ENCODE results near the gene ZBTB34. TPM values are rescaled to one million over a fixed set of nuclear protein-coding genes. Genes with fewer than 3 reads are reported as not detected.
A peak's percentile ranks its signal among the peaks of the same experiment; 100 is the strongest.

The ZBTB34 gene
- polyA plus RNA-seq, 6 donors from 2014 or later = 1.5 to 2.5 (median 1.7) TPM; not detected in 1

DNA sequence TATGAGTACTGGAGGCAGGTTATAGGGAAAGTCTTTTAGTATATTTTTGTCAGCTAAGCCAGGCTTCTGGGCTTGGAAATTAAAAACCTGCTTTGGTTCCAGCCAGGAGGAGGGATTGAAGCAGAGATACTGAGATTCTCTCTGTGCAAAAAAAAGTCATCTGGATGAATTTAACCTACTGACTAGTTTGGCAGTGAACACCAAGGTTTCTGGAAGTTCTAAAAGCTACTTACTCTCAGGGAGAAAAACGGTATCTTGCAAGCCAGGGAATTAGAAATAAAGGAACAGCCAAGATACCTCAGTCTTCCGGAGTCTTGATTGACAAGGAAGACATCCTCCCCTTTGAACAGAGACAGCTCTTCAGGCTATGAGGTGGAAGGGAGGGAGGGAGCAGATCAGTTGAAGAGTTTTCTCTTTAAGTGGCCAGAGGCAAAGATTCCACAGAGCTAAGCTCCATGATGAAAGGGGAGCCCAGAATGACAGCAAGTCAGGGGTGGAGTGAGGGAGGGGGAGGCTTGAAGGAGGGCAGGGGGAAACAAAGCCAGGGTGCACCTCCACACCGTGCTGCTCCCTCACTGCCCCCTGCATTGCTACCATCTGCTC lies 8.3 kb upstream of the ZBTB34 start:
- Mint-ChIP-seq H3K9me3 (no peaks in the 10 kb centered on the region), H3K4me1 (peaks cover 0 to 5% (median 0%) of the 10 kb centered on the region in 3 donors), H3K36me3 (no peaks in the 10 kb centered on the region), H3K27ac (no peak overlapping the region), H3K27me3 (peaks cover 24 to 58% (median 50%) of the 10 kb centered on the region in 3 donors), H3K4me3 (no peak overlapping the region)
- DNase-seq (no peak), ATAC-seq (ENCODE audit: low read depth in 2 of 2) (no peak)

DNA sequence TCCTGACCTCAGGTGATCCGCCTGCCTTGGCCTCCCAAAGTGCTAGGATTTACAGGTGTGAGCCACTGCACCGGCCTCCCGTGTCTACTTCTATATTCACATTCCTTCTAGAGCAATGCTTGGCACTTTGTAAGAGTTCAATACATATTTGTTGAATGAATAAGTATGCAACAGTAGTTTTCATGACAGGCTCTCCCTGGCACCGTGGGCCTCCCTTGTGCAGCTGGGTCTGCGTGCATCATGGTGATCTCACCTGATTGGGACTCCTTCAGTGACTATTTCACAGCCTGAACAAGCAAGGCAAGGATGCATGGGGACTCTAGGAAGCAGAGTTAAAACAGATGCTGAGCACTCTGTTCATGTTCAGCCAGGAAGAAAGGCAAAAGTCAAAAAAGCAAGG lies 6.8 kb upstream of the ZBTB34 start:
- Mint-ChIP-seq H3K36me3 (no peaks in the 10 kb centered on the region), H3K27ac (no peak overlapping the region), H3K9me3 (no peaks in the 10 kb centered on the region), H3K4me3 (no peak overlapping the region), H3K4me1 (no peaks in the 10 kb centered on the region), H3K27me3 (peaks cover 30 to 59% (median 55%) of the 10 kb centered on the region in 3 donors)
- DNase-seq (no peak), ATAC-seq (ENCODE audit: low read depth in 2 of 2) (no peak)

DNA sequence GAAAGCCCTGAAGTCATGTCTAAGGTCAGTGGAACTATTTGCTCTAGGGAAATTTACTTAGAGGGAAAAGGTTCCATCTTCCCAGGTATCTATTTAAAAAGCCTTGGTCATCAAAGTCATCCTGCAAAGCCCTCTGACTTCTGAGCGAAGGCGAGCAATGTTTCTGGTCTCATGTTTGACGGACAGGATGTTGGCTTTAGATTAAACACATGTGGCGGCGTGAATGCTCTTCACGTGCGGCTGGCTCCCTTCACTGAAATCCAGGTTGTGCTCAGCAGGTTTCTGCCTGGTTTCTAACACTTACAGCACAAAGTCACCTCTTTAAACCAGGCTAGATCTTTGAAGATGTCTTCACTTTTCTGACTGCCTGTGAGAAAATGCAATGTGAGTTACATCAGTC lies 5.7 kb upstream of the ZBTB34 start:
- Mint-ChIP-seq H3K4me1 (peaks cover 0 to 1% (median 1%) of the 10 kb centered on the region in 3 donors), H3K4me3 (no peak overlapping the region), H3K27ac (no peak overlapping the region), H3K36me3 (no peaks in the 10 kb centered on the region), H3K27me3 (peaks cover 30 to 56% (median 55%) of the 10 kb centered on the region in 3 donors), H3K9me3 (no peaks in the 10 kb centered on the region)
- ATAC-seq (ENCODE audit: low read depth in 2 of 2) (no peak), DNase-seq (no peak)

DNA sequence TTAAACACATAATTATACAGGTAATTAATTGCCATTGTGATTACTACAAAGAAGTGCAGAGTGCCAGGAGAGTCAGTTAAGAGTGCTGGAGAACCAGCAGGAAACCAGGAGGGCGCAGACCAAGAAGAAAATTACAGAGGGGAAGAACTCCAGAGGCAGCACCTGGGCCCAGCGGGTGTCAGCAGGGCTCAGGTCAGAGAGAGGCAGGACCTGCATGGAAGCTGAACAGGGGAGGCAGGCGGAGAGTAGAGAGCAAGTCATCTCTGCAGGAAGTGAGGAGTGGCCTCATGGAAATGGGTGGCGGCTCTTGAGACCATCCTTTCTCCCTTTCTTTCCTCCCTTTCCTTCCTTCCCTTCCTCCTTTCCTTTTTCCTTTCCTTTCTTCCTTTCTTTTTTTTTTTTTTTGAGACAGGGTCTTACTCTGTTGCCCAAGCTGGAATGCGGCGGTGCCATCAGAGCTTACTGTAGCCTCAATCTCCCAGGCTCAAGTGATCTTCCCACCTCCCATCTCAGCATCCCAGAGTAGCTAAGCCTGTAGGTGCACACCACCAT lies 4.0 kb upstream of the ZBTB34 start:
- H3K27me3 Mint-ChIP-seq = peaks cover 28 to 50% (median 43%) of the 10 kb centered on the region in 3 donors
- H3K9me3 Mint-ChIP-seq = no peaks in the 10 kb centered on the region
- no peaks in the 10 kb centered on the region for H3K36me3 Mint-ChIP-seq
- H3K4me1 Mint-ChIP-seq = peaks cover 3 to 8% (median 7%) of the 10 kb centered on the region in 3 donors
- ATAC-seq (ENCODE audit: low read depth in 2 of 2) (no peak), DNase-seq (no peak)
- no peak overlapping the region for H3K27ac Mint-ChIP-seq
- H3K4me3 Mint-ChIP-seq = peak overlapping the region in 2 of 8 donors; percentile 20 to 22

DNA sequence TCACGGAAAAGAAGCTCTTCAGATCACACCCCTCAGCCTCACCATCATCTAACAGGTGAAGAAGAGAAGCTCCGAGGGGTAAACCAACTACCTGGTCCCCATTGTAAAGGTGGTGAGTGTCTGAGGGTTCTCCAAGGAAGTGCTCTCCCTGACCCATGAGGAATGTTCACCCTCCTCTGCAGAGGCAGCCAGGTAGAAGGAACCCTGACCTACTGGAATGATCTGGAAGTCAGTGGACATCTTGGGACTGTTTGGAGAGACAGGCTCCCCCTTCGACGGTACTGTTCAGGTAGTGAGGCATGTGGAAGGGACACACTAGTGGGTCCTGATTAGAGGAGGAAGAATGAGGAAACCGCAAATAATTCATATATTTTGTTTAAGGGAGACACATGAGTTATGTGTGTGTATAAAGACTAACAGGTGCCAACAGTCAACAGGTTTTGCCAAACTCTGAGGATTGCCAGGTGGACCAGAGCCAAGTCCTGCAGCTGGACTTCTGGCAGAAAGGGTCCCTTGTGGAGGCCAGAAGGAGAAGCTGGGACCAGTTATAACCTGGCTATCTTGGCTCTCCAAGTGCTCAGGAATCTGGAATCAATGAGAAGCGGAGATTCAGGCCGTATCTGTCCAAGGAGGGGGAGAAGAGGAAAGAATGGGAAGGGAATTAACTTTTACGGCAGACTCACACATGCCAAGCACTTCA lies 3.0 kb upstream of the ZBTB34 start:
- H3K36me3 Mint-ChIP-seq = no peaks in the 10 kb centered on the region
- H3K27ac Mint-ChIP-seq = peak overlapping the region in 1 of 6 donors; percentile 73
- H3K27me3 Mint-ChIP-seq = peaks cover 22 to 40% (median 33%) of the 10 kb centered on the region in 3 donors
- DNase-seq (no peak), ATAC-seq (ENCODE audit: low read depth in 2 of 2) (no peak)
- H3K9me3 Mint-ChIP-seq = no peaks in the 10 kb centered on the region
- peak overlapping the region in 3 of 8 donors; percentile 19 to 88 (median 54) for H3K4me3 Mint-ChIP-seq
- peaks cover 13 to 18% (median 17%) of the 10 kb centered on the region in 3 donors for H3K4me1 Mint-ChIP-seq

DNA sequence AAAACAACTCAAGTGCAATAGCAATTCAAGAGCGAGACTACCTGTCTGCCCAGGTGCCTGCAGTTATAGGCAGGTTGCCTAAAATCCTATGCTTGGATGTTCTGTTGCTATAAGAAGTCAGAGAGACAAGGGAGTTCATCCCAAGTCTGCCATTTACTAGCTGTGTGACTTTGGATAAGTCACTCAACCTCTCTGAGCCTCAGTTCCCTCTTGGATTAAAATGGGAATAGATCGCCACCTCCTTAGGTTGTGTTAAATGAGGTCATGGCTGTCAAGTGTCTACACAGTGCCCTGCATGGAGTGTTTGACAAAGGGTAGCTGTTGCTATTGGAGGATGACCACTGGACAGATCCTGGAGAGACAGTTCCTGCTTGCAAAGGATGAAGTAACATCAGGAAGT lies 1.3 kb upstream of the ZBTB34 start:
- ATAC-seq (ENCODE audit: low read depth in 2 of 2) (no peak), DNase-seq (no peak)
- Mint-ChIP-seq H3K4me1 (peaks cover 21 to 29% (median 29%) of the 10 kb centered on the region in 3 donors), H3K27me3 (peaks cover 12 to 24% (median 21%) of the 10 kb centered on the region in 3 donors), H3K4me3 (peak overlapping the region; percentile 81 to 93 (median 86)), H3K27ac (peak overlapping the region in 2 of 6 donors; percentile 85 to 89), H3K9me3 (no peaks in the 10 kb centered on the region), H3K36me3 (no peaks in the 10 kb centered on the region)

DNA sequence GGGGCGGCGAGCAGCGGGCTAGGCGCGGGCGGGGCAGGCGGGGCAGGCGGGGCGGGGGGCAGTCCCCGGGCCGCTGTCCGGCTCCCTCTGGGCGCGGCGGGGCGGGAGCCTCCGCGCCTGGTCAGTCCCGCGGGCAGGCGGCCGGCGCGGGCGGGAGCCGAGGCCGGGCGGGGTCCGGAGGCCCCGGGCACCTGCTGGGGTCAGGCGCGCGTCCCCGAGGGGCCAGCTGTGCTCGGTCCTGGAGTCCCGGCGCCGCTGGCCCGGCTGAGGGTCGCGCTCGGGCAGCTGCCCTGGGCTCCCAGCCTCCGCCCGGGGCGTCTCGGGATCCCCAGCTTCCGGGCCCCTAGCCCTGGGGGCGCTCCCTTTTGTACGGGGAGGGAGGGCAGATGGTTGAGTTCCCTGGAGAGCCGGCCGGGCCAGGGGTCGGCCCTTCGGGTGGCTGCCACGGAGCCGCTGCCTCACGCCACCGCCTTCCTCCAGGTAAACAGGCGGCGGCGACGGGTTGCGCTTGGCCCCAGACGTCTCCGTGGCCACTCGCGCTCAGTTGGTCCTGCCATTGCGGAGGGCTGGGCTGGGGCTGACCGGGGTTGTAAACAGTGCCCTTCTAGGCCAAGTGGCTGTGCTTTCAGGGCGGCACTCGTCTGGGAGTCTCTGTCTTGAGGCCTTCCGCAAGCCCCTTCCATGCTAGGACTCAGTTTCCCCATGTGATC lies 473 bp downstream of the ZBTB34 start:
- no peaks in the 10 kb centered on the region for H3K9me3 Mint-ChIP-seq
- peak overlapping the region; percentile 81 to 95 (median 88) for H3K4me3 Mint-ChIP-seq
- ATAC-seq (ENCODE audit: low read depth in 2 of 2) (peak; percentile 4 to 14), DNase-seq (peak; percentile 18)
- H3K36me3 Mint-ChIP-seq = peaks cover 0 to under 1% of the 10 kb centered on the region in 2 donors
- H3K27ac Mint-ChIP-seq = peak overlapping the region; percentile 8 to 94 (median 86)
- peaks cover 23 to 42% (median 41%) of the 10 kb centered on the region in 3 donors for H3K4me1 Mint-ChIP-seq
- H3K27me3 Mint-ChIP-seq = peaks cover 6 to 18% (median 17%) of the 10 kb centered on the region in 3 donors

DNA sequence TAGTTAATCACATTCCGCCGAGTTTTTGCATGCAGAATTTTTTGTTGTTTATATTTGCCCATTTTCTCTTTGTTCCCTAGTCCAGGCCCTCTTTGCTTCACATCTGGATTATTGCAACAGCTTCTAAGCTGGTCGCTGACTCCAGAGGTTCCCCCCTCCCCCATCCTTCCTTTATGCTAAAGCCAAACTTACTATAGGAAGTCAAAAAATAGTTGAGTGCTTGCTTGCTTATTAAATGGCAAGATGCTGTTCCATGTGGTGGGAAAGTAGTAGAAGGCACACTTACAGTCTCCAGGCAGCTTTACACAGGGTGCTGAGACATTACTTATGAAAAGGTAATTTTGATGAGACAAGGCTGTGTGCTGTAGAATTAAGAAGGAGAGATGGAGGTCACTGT lies 1.3 kb downstream of the ZBTB34 start:
- H3K36me3 Mint-ChIP-seq = peaks cover 0 to 7% of the 10 kb centered on the region in 2 donors
- H3K4me1 Mint-ChIP-seq = peaks cover 29 to 50% (median 46%) of the 10 kb centered on the region in 3 donors
- peaks cover 6 to 10% (median 10%) of the 10 kb centered on the region in 3 donors for H3K27me3 Mint-ChIP-seq
- H3K27ac Mint-ChIP-seq = peak overlapping the region; percentile 82 to 94 (median 89)
- no peaks in the 10 kb centered on the region for H3K9me3 Mint-ChIP-seq
- ATAC-seq (ENCODE audit: low read depth in 2 of 2) = no peak
- DNase-seq = peak; percentile 4
- H3K4me3 Mint-ChIP-seq = peak overlapping the region; percentile 75 to 95 (median 88)

DNA sequence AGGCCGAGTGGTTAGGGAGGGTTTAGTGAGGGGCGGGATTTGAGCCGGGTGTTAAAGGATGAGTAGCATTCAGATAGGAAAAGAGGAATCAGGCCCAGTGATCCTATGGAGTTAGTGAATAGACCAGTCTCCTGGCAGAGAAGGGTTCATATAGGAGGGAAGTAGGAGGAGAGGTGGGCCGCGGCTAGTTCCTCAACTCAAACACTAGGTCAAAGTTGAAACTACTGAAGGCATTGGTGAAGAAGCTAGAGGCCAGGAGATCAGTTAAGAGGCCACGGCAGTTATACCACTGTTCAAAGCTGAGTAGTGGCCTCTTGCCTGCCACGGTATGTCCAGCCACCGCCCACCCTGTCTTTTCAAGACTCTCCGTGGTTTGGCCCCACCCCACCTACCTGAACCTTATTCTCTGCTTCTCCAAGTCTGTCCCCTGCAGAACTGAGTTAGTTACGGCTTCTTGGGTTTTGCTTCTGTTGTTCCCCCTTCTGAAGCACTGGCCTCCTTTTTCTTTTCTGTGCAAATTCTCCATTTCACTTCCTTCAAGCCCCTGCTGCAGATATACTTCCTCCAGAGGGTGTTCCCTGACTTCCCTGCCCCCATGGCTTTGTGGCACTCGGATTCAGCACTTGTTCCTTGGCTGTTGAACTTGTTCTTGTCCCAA lies 1.8 kb downstream of the ZBTB34 start:
- peak overlapping the region; percentile 75 to 95 (median 88) for H3K4me3 Mint-ChIP-seq
- ATAC-seq (ENCODE audit: low read depth in 2 of 2) (peak; percentile 39 to 48), DNase-seq (peak; percentile 39)
- H3K36me3 Mint-ChIP-seq = peaks cover 0 to 11% of the 10 kb centered on the region in 2 donors
- H3K9me3 Mint-ChIP-seq = no peaks in the 10 kb centered on the region
- peaks cover 29 to 53% (median 46%) of the 10 kb centered on the region in 3 donors for H3K4me1 Mint-ChIP-seq
- peaks cover 5 to 6% (median 5%) of the 10 kb centered on the region in 3 donors for H3K27me3 Mint-ChIP-seq
- peak overlapping the region; percentile 82 to 95 (median 92) for H3K27ac Mint-ChIP-seq

DNA sequence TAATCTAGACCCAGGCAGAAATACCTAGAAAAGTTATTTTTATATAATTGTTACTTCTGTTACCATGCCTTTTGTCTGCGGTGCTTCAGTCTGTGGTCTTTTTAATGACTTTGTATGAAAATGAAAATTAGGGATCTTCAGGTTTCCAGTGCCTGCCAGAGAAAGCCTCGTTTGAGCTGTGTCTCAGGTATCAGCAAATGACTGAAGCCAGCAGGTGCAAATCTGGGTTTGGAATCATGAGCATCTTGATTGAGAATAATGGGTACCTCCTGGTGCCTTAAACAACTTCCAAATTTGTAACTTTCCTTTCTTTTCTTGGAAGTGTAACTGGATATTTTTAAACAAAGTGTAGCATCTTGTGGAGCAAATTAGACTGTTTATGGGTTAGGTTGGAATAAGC lies 4.3 kb downstream of the ZBTB34 start:
- DNase-seq = no peak
- Mint-ChIP-seq H3K4me3 (no peak overlapping the region), H3K9me3 (no peaks in the 10 kb centered on the region), H3K27ac (no peak overlapping the region), H3K4me1 (peaks cover 33 to 59% (median 56%) of the 10 kb centered on the region in 3 donors), H3K36me3 (peaks cover 0 to 11% of the 10 kb centered on the region in 2 donors), H3K27me3 (no peaks in the 10 kb centered on the region)
- ATAC-seq (ENCODE audit: low read depth in 2 of 2) = no peak

DNA sequence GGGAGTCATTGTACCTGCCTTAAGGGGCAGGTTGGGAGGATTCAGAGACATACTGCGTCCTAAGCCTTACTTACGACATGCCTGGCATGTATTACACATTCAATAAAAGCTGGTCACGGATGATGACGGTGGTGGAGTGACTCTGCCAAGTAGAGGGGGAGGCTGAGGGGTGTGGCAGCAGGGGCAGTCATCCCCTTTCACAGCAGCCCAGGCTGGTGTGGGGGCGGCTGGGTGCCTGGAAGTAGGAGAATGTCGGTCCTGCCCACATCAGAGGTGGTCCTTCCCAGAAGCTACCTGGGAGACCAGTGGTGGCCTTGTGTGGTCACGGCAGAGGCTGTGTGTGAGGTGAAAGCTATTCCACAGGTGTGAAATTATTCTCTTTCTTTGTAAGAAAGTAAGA lies 8.9 kb downstream of the ZBTB34 start:
- no peak overlapping the region for H3K4me3 Mint-ChIP-seq
- no peaks in the 10 kb centered on the region for H3K9me3 Mint-ChIP-seq
- peaks cover 0 to 11% of the 10 kb centered on the region in 2 donors for H3K36me3 Mint-ChIP-seq
- DNase-seq (no peak), ATAC-seq (ENCODE audit: low read depth in 2 of 2) (no peak)
- H3K4me1 Mint-ChIP-seq = peaks cover 21 to 42% (median 32%) of the 10 kb centered on the region in 3 donors
- H3K27ac Mint-ChIP-seq = peak overlapping the region in 1 of 6 donors; percentile 64
- no peaks in the 10 kb centered on the region for H3K27me3 Mint-ChIP-seq

DNA sequence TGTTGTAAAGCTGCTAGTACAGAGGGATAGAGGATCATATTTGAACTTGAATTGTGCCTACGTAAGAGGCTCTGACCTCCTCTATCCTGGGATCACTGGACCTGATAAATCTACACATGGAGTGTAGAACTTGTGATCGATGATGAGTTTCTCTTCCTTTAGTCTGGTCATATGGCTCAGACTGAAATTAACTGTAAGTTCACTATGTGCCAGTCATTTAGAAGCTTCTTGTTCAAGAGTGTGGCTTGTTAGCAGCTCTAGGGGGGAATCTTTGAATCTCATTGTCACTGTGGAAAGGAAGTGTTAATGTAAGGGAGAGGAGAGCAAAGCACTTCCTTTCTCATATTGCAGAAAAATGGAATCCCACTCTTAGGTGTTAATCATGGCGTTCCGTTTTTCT lies 12.1 kb downstream of the ZBTB34 start:
- ATAC-seq (ENCODE audit: low read depth in 2 of 2) (no peak), DNase-seq (no peak)
- Mint-ChIP-seq H3K4me3 (no peak overlapping the region), H3K4me1 (peaks cover 32 to 41% (median 32%) of the 10 kb centered on the region in 3 donors), H3K9me3 (no peaks in the 10 kb centered on the region), H3K27ac (no peak overlapping the region), H3K27me3 (no peaks in the 10 kb centered on the region), H3K36me3 (peaks cover 0 to 5% of the 10 kb centered on the region in 2 donors)
